HepG2 (cell line): Measurements from ENCODE around the gene PLAA. TPM values are rescaled to one million over a fixed set of nuclear protein-coding genes. Genes with fewer than 3 reads are reported as not detected.

ENCODE experiments used
- ATAC-seq: fragments of 200-7000 bp; cut with Tn5 transposase; 3 replicates; pipeline ENCODE4 v1.9.1; 2020; ENCODE audit warnings: mild to moderate bottlenecking, moderate library complexity
- BruUV-seq: library from RNA; stranded (reverse); fragments of 400-500 nt; replicated peaks from 2 replicates; lab custom pipeline; 2021; lab: Mats Ljungman, UMichigan
- CTCF ChIA-PET: fragments of 300-600 bp; formaldehyde crosslinking; extraction: SDS; loops from one replicate; lab custom pipeline; 2021; ENCODE audit warnings: low total read pairs, inconsistent platforms, low intra/inter-chr PET ratio; lab: Yijun Ruan, JAX
- POLR2A ChIA-PET: fragments of 350-600 bp; sonication (Branson Sonifier 250); formaldehyde crosslinking; loops from one replicate; lab custom pipeline; 2020; ENCODE audit warnings: antibody characterized with exemption, inconsistent platforms; lab: Yijun Ruan, JAX
- DNase-seq: peaks from one replicate; pipeline ENCODE4 v3.0.0-alpha.2; 2015; ENCODE audit warnings: low spot score
- FAIRE-seq: peaks from 3 replicates; lab custom pipeline; 2011; peaks lifted over from hg19 to GRCh38; lab: Jason Lieb, UNC
- H2AFZ ChIP-seq: one replicate; pipeline ENCODE4 v1.6.1; 2011; ENCODE audit warnings: low read length, inconsistent platforms
- H3K27ac ChIP-seq: fragments of 300-600 bp; 3 replicates; pipeline ENCODE4 v1.8.0; 2011; ENCODE audit warnings: mixed run types, mild to moderate bottlenecking, mixed read lengths, low read length, inconsistent platforms; ENCODE audit not compliant: insufficient read depth; ENCODE audit errors: extremely low read length
- H3K27me3 ChIP-seq, 2 experiments: fragments of 200-600 bp in 1 of 2; 2 replicates in 1 of 2; 3 replicates in 1 of 2; pipeline versions ENCODE4 v1.6.0 to v1.8.0; 2011; ENCODE audit warnings: low read length in 2 of 2, mild to moderate bottlenecking in 2 of 2, moderate library complexity in 2 of 2, inconsistent platforms in 1 of 2; ENCODE audit not compliant: insufficient read depth in 2 of 2, control insufficient read depth in 1 of 2
- H3K36me3 ChIP-seq, 2 experiments: fragments of 200-600 bp in 1 of 2; replicated peaks in 1 of 2; 2 replicates in 1 of 2; 3 replicates in 1 of 2; pipeline versions ENCODE4 v1.5.1 to v1.8.0; 2011; ENCODE audit warnings: low read length in 2 of 2, inconsistent platforms in 1 of 2; ENCODE audit not compliant: insufficient read depth in 2 of 2, control insufficient read depth in 1 of 2
- H3K4me1 ChIP-seq: 2 replicates; pipeline ENCODE4 v1.5.1; 2012; ENCODE audit warnings: low read length, inconsistent platforms; ENCODE audit not compliant: insufficient read depth
- H3K4me2 ChIP-seq: 2 replicates; pipeline ENCODE4 v1.6.0; 2011; ENCODE audit warnings: low read depth, low read length, inconsistent platforms
- H3K4me3 ChIP-seq, 3 experiments: fragments of 200-600 bp in 1 of 3; sonication (generic), shearing (Covaris generic) in 1 of 3; replicated peaks in 1 of 3; 2 replicates each; pipeline ENCODE4 v1.5.1; 2011 to 2016; ENCODE audit warnings: low read length in 3 of 3, inconsistent platforms in 2 of 3, low read depth in 2 of 3, mild to moderate bottlenecking in 2 of 3, control low read depth in 1 of 3, mixed read lengths in 1 of 3; ENCODE audit not compliant: insufficient read depth in 1 of 3
- H3K79me2 ChIP-seq: one replicate; pipeline ENCODE4 v1.6.1; 2011; ENCODE audit warnings: low read length, inconsistent platforms; ENCODE audit not compliant: insufficient read depth
- H3K9ac ChIP-seq: 2 replicates; pipeline ENCODE4 v1.6.0; 2011; ENCODE audit warnings: mild to moderate bottlenecking, low read depth, low read length, inconsistent platforms; ENCODE audit not compliant: insufficient read depth
- H3K9me3 ChIP-seq: 2 replicates; pipeline ENCODE4 v1.5.1; 2012; ENCODE audit warnings: mild to moderate bottlenecking, low read length
- H4K20me1 ChIP-seq: 2 replicates; pipeline ENCODE4 v1.6.0; 2011; ENCODE audit warnings: inconsistent platforms, mild to moderate bottlenecking, low read length, moderate library complexity; ENCODE audit not compliant: insufficient read depth
- FOSL1 ChIP-seq: sonication (generic); formaldehyde crosslinking; IDR thresholded peaks from 2 replicates; pipeline ENCODE4 v1.9.0; 2021; ENCODE audit warnings: missing genetic modification reagents, borderline replicate concordance
- HIVEP1 ChIP-seq: sonication (generic); formaldehyde crosslinking; IDR thresholded peaks from 2 replicates; pipeline ENCODE4 v1.4.0; 2020; ENCODE audit warnings: mild to moderate bottlenecking, missing genetic modification reagents
- HOMEZ ChIP-seq: IDR thresholded peaks from 2 replicates; pipeline ENCODE4 v1.6.1; 2016; ENCODE audit warnings: low read depth
- KDM3A ChIP-seq: IDR thresholded peaks from 2 replicates; pipeline ENCODE4 v1.6.1; 2018; ENCODE audit warnings: low read depth, missing compliant biosample characterization
- LCORL ChIP-seq, 2 experiments: fragments of 450-650 bp in 1 of 2; sonication (generic) in 1 of 2; formaldehyde crosslinking in 1 of 2; IDR thresholded peaks; 2 replicates each; pipeline versions ENCODE4 v1.5.0 to v1.6.1; 2017 to 2020; ENCODE audit warnings: antibody characterized with exemption in 1 of 2, missing genetic modification reagents in 1 of 2
- NFE2 ChIP-seq: sonication (generic); formaldehyde crosslinking; IDR thresholded peaks from 2 replicates; pipeline ENCODE4 v1.4.0; 2020; ENCODE audit warnings: missing genetic modification reagents
- SP140L ChIP-seq: sonication (generic); formaldehyde crosslinking; IDR thresholded peaks from 2 replicates; pipeline ENCODE4 v1.4.0; 2020; ENCODE audit warnings: missing genetic modification reagents, borderline replicate concordance
- THAP9 ChIP-seq: sonication (generic); formaldehyde crosslinking; IDR thresholded peaks from 2 replicates; pipeline ENCODE4; 2020; ENCODE audit warnings: missing genetic modification reagents, mild to moderate bottlenecking, borderline replicate concordance
- ZBTB39 ChIP-seq: sonication (generic); formaldehyde crosslinking; IDR thresholded peaks from 2 replicates; pipeline ENCODE4 v1.5.0; 2020; ENCODE audit warnings: missing genetic modification reagents
- ZNF83 ChIP-seq: sonication (generic); formaldehyde crosslinking; IDR thresholded peaks from 2 replicates; pipeline ENCODE4 v1.4.0; 2020; ENCODE audit warnings: missing genetic modification reagents, mild to moderate bottlenecking, borderline replicate concordance
- WGBS: methylation state at CpG from one replicate; pipeline ENCODE4 v1.1.6; 2017; ENCODE audit warnings: low lambda C conversion rate; 5-methylcytosine and 5-hydroxymethylcytosine counted together
- in situ Hi-C: cut with HindIII; loops from 2 replicates; pipeline ENCODE4 v1.10.0; 2017; ENCODE audit warnings: low pct_unique_long_range_greater_than_20kb; ENCODE audit not compliant: extremely low pct_ligation_motif_present
- intact Hi-C: fragments of 100-400 bp; cut with micrococcal nuclease; formaldehyde crosslinking; loops from one replicate; pipeline ENCODE4 v1.10.0; 2022; ENCODE audit not compliant: unreplicated experiment
- polyA plus RNA-seq, 8 experiments: library from polyadenylated mRNA; depleted of rRNA in 3 of 8; stranded (reverse) in 7 of 8; unstranded in 1 of 8; fragments of >200 nt; fragmentation: Illumina TruSeq in 4 of 8; extraction: Trizol in 4 of 8; gene quantifications; 2 replicates each; pipeline versions ENCODE4 v1.2.1 to v1.2.3, GENCODE V29; 2011 to 2016; ENCODE audit warnings: low read depth in 4 of 8, missing spikeins in 1 of 8, mixed read lengths in 1 of 8; ENCODE audit not compliant: insufficient read depth in 1 of 8
- total RNA-seq, 5 experiments: library from RNA; depleted of rRNA; stranded (reverse); fragments of >200 nt; fragmentation: Illumina TruSeq; extraction: Trizol; gene quantifications; 2 replicates each; pipeline ENCODE4 v1.2.3, GENCODE V29; 2016; ENCODE audit warnings: low read depth in 1 of 5

The PLAA gene
- total and polyA plus RNA-seq, 2 of the 13 experiments (the other 11 are each of a cell fraction or from before 2014, with no cell fraction given), result 5.8 to 22.9 TPM

GRCh38 chr9:26983340-26983739, 36.3 kb upstream of the PLAA start:
- Histone ChIP-seq H3K9me3 (no peaks in the 10 kb centered on the region), H3K4me3 (no peak overlapping the region), H3K4me1 (no peaks in the 10 kb centered on the region), H3K36me3 (peaks cover 0 to 14% of the 10 kb centered on the region in 2 experiments; a peak in 3 of 5 replicates), H3K9ac (no peak overlapping the region), H3K27ac (no peak overlapping the region), H3K27me3 (no peaks in the 10 kb centered on the region), H3K4me2 (no peak overlapping the region)
- DNase-seq, result no peak
- intact Hi-C loops (no loop called here), in situ Hi-C loops (no loop called here)
- no peak for FAIRE-seq
- POLR2A ChIA-PET, result no interaction called here
- no TSS peak for BruUV-seq
- no peak for ATAC-seq
- TF ChIP-seq HIVEP1 (CRISPR knock-in tag) (no peak), SP140L (no peak), HOMEZ (CRISPR knock-in tag) (no peak), FOSL1 (CRISPR knock-in tag) (no peak), KDM3A (CRISPR knock-in tag) (no peak), THAP9 (CRISPR knock-in tag) (no peak), LCORL (IDR thresholded peaks at IDR 0.05) (no peak), LCORL (CRISPR knock-in tag; IDR thresholded peaks at IDR 0.05) (no peak), ZNF83 (CRISPR knock-in tag) (no peak), ZBTB39 (CRISPR knock-in tag) (no peak), NFE2 (CRISPR knock-in tag) (no peak)
- TF ChIP-seq, all 625 proteins: peak for 0
- Histone ChIP-seq H2AFZ (no peak overlapping the region), H3K79me2 (no peaks in the 10 kb centered on the region), H4K20me1 (no peaks in the 10 kb centered on the region)
- CTCF ChIA-PET, result no interaction called here
- 43% methylated on average over 1 of the region's 1 CpG for WGBS
